Keratinocyte (primary cell): ENCODE data around the gene RALGAPA2. TPM values are rescaled to one million over a fixed set of nuclear protein-coding genes. Genes with fewer than 3 reads are reported as not detected.

Experiments
- DNase-seq: peaks from one replicate; pipeline ENCODE4 v3.0.0-alpha.2; 2011; ENCODE audit warnings: low read depth, missing footprints, low spot score
- FAIRE-seq: peaks from 2 replicates; lab custom pipeline; 2011; peaks lifted over from hg19 to GRCh38; lab: Jason Lieb, UNC
- H2AFZ ChIP-seq: 2 replicates; pipeline ENCODE4 v1.6.0; 2012; ENCODE audit warnings: low read length, control low read depth, inconsistent platforms; ENCODE audit not compliant: control insufficient read depth
- H3K27ac ChIP-seq: 2 replicates; pipeline ENCODE4 v1.5.1; 2011; ENCODE audit warnings: low read length; ENCODE audit not compliant: control insufficient read depth, insufficient read depth
- H3K27me3 ChIP-seq: 3 replicates; pipeline ENCODE4 v1.6.0; 2011; ENCODE audit warnings: low read length; ENCODE audit not compliant: control insufficient read depth, insufficient read depth; ENCODE audit errors: extremely low read depth
- H3K36me3 ChIP-seq, 2 experiments: 2 replicates in 1 of 2; 3 replicates in 1 of 2; pipeline ENCODE4 v1.5.1; 2011; ENCODE audit warnings: low read length in 2 of 2, mild to moderate bottlenecking in 1 of 2; ENCODE audit not compliant: control insufficient read depth in 2 of 2, insufficient read depth in 2 of 2; ENCODE audit errors: extremely low read depth in 1 of 2
- H3K4me1 ChIP-seq: 3 replicates; pipeline ENCODE4 v1.5.1; 2011; ENCODE audit warnings: low read length; ENCODE audit not compliant: control insufficient read depth, insufficient read depth; ENCODE audit errors: extremely low read depth
- H3K4me2 ChIP-seq: 3 replicates; pipeline ENCODE4 v1.6.0; 2011; ENCODE audit warnings: low read depth, low read length; ENCODE audit not compliant: control insufficient read depth, insufficient read depth; ENCODE audit errors: extremely low read depth
- H3K4me3 ChIP-seq, 3 experiments: fragments of 200-600 bp in 1 of 3; sonication (generic) in 1 of 3; 2 replicates in 2 of 3; 3 replicates in 1 of 3; pipeline ENCODE4 v1.5.1; 2011 to 2016; ENCODE audit warnings: low read length in 3 of 3, mild to moderate bottlenecking in 3 of 3, control low read depth in 2 of 3, inconsistent platforms in 1 of 3, low read depth in 1 of 3, mixed read lengths in 1 of 3, mixed run types in 1 of 3, moderate library complexity in 1 of 3; ENCODE audit not compliant: control insufficient read depth in 2 of 3, insufficient read depth in 2 of 3; ENCODE audit errors: extremely low read depth in 1 of 3
- H3K79me2 ChIP-seq: 2 replicates; pipeline ENCODE4 v1.6.0; 2012; ENCODE audit warnings: low read length; ENCODE audit not compliant: control insufficient read depth, insufficient read depth
- H3K9ac ChIP-seq: 3 replicates; pipeline ENCODE4 v1.6.0; 2011; ENCODE audit warnings: low read length; ENCODE audit not compliant: control insufficient read depth, insufficient read depth; ENCODE audit errors: extremely low read depth
- H3K9me1 ChIP-seq: 3 replicates; pipeline ENCODE4 v1.6.0; 2011; ENCODE audit warnings: low read length; ENCODE audit not compliant: control insufficient read depth, insufficient read depth; ENCODE audit errors: extremely low read depth
- H3K9me3 ChIP-seq: 2 replicates; pipeline ENCODE4 v1.5.1; 2012; ENCODE audit warnings: low read depth, low read length; ENCODE audit not compliant: control insufficient read depth
- H4K20me1 ChIP-seq: 3 replicates; pipeline ENCODE4 v1.6.0; 2011; ENCODE audit warnings: low read length; ENCODE audit not compliant: control insufficient read depth, insufficient read depth; ENCODE audit errors: extremely low read depth
- CTCF ChIP-seq, 3 experiments: IDR thresholded peaks in 1 of 3; conservative IDR thresholded peaks in 1 of 3; optimal IDR thresholded peaks in 1 of 3; 2 replicates in 2 of 3; 3 replicates in 1 of 3; pipeline versions ENCODE3 to v1.5.1; 2011; ENCODE audit warnings: low read length in 3 of 3, mild to moderate bottlenecking in 3 of 3, moderate library complexity in 2 of 3, control low read depth in 1 of 3, inconsistent platforms in 1 of 3; ENCODE audit not compliant: insufficient read depth in 2 of 3; ENCODE audit errors: extremely low read depth in 1 of 3
- EZH2 ChIP-seq: IDR thresholded peaks from one replicate; pipeline ENCODE4 v1.6.1; 2012; ENCODE audit warnings: inconsistent platforms, mild to moderate bottlenecking, low read length, moderate library complexity
- dilution Hi-C: fragments of 300-500 bp; cut with MboI; formaldehyde crosslinking; loops from one replicate; pipeline ENCODE4 v1.7.0; 2020; ENCODE audit warnings: low sequenced_read_pairs; ENCODE audit not compliant: extremely low pct_ligation_motif_present
- polyA plus RNA-seq, 5 experiments: library from polyadenylated mRNA; depleted of rRNA in 3 of 5; stranded (reverse) in 3 of 5; stranded (forward) in 1 of 5; unstranded in 1 of 5; fragments of >200 nt; gene quantifications; 1 replicate in 1 of 5; 2 replicates in 3 of 5; 3 replicates in 1 of 5; pipeline versions ENCODE4 v1.2.1 to v1.2.3, GENCODE V29; 2011 to 2012; ENCODE audit warnings: missing spikeins in 2 of 5, low read depth in 1 of 5, low replicate concordance in 1 of 5

RALGAPA2 gene
- polyA plus RNA-seq, 1 donor (not counting 4 experiments of a cell fraction or from before 2014, with no cell fraction given), result 3.2 TPM

GRCh38 chr20:20555838-20556237 lies 156.6 kb downstream of the RALGAPA2 start:
- H2AFZ ChIP-seq, result no peak overlapping the region
- DNase-seq, result no peak
- dilution Hi-C loops, result no loop called here
- H3K9me3 ChIP-seq, result no peaks in the 10 kb centered on the region
- no peak overlapping the region for H3K27ac ChIP-seq
- H3K9ac ChIP-seq, result no peak overlapping the region
- peaks cover 6% of the 10 kb centered on the region for H3K4me1 ChIP-seq
- H3K36me3 ChIP-seq, result no peaks in the 10 kb centered on the region
- no peaks in the 10 kb centered on the region for H3K79me2 ChIP-seq
- no peaks in the 10 kb centered on the region for H3K27me3 ChIP-seq
- no peak for FAIRE-seq
- H4K20me1 ChIP-seq, result no peaks in the 10 kb centered on the region
- TF ChIP-seq EZH2 (no peak), CTCF (optimal IDR thresholded peaks at IDR 0.05 in 1 of 3, IDR thresholded peaks at IDR 0.05 in 1 of 3, conservative IDR thresholded peaks at IDR 0.05 in 1 of 3; ENCODE audit: extremely low read depth in 1 of 3, insufficient read depth in 2 of 3, low read length in 3 of 3) (no peak)
- H3K4me3 ChIP-seq, result no peak overlapping the region
- no peaks in the 10 kb centered on the region for H3K9me1 ChIP-seq
- H3K4me2 ChIP-seq, result no peak overlapping the region

- no peak for TF ChIP-seq EZH2
- no peak for TF ChIP-seq CTCF (optimal IDR thresholded peaks at IDR 0.05 in 1 of 3, IDR thresholded peaks at IDR 0.05 in 1 of 3, conservative IDR thresholded peaks at IDR 0.05 in 1 of 3; ENCODE audit: extremely low read depth in 1 of 3, insufficient read depth in 2 of 3, low read length in 3 of 3)
- FAIRE-seq (no peak), DNase-seq (no peak)
- H4K20me1 ChIP-seq, result no peaks in the 10 kb centered on the region
- no peaks in the 10 kb centered on the region for H3K79me2 ChIP-seq
- no peak overlapping the region for H3K4me3 ChIP-seq
- H3K9ac ChIP-seq, result no peak overlapping the region
- dilution Hi-C loops, result no loop called here
- no peaks in the 10 kb centered on the region for H3K36me3 ChIP-seq
- no peak overlapping the region for H2AFZ ChIP-seq
- no peaks in the 10 kb centered on the region for H3K27me3 ChIP-seq
- peaks cover 15% of the 10 kb centered on the region for H3K4me1 ChIP-seq
- H3K27ac ChIP-seq, result no peak overlapping the region
- H3K9me1 ChIP-seq, result no peaks in the 10 kb centered on the region
- no peak overlapping the region for H3K4me2 ChIP-seq
- no peaks in the 10 kb centered on the region for H3K9me3 ChIP-seq
These were observed 157.5 kb downstream of the RALGAPA2 start for GRCh38 chr20:20554951-20555350.
